Colonic mucosa (tissue), 4 donors: ENCODE results near the gene ZDHHC22. TPM values are rescaled to one million over a fixed set of nuclear protein-coding genes. Genes with fewer than 3 reads are reported as not detected.
"Not testable (repeated sequence)": the region's sequence is repeated elsewhere in the genome, so short reads cannot be mapped to it uniquely, and the experiment has no call there.

Experiments used
- DNase-seq: peaks from one replicate; pipeline ENCODE4 v3.0.0-alpha.2; 2020
- H3K27ac ChIP-seq: fragments of 200-600 bp; one replicate; pipeline ENCODE4 v1.8.0; 2021
- H3K27me3 ChIP-seq: fragments of 200-600 bp; one replicate; pipeline ENCODE4 v1.8.0; 2021
- H3K36me3 ChIP-seq: fragments of 200-600 bp; one replicate; pipeline ENCODE4 v1.8.0; 2021
- H3K4me1 ChIP-seq: fragments of 200-600 bp; one replicate; pipeline ENCODE4 v1.8.0; 2021; ENCODE audit warnings: mild to moderate bottlenecking
- H3K4me3 ChIP-seq: fragments of 200-600 bp; one replicate; pipeline ENCODE4 v1.8.0; 2021
- H3K9ac ChIP-seq, 2 donors: one replicate each; pipeline ENCODE4 v1.7.0; 2013; ENCODE audit warnings: control low read depth in 2 of 2, low read depth in 2 of 2, low read length in 2 of 2
- H3K9me3 ChIP-seq: fragments of 200-600 bp; one replicate; pipeline ENCODE4 v1.8.0; 2021
- CTCF ChIP-seq: fragments of 200-600 bp; IDR thresholded peaks from one replicate; pipeline ENCODE4 v1.8.0; 2022; ENCODE audit warnings: antibody characterized with exemption, mild to moderate bottlenecking
- intact Hi-C: fragments of 100-400 bp; cut with DNase I; formaldehyde crosslinking; loops from one replicate; pipeline ENCODE4 v1.14.1; 2022
- total RNA-seq, 2 donors: library from RNA; stranded (reverse); fragmentation: NEBNext Ultra II Directional in 1 of 2; extraction: Animal tissue kit (Norgen Biotek cat#: 25700) in 1 of 2; gene quantifications; one replicate each; pipeline ENCODE4 v1.2.1, GENCODE V29; 2021
- donor health status: healthy.
- donor health status: DM: no; HTN: no; CAD: no.
- donor health status: DM: no; HTN: no; CAD: no.

Gene ZDHHC22
- total RNA-seq, 2 donors from 2014 or later, result 0.07 to 0.42 TPM

DNA sequence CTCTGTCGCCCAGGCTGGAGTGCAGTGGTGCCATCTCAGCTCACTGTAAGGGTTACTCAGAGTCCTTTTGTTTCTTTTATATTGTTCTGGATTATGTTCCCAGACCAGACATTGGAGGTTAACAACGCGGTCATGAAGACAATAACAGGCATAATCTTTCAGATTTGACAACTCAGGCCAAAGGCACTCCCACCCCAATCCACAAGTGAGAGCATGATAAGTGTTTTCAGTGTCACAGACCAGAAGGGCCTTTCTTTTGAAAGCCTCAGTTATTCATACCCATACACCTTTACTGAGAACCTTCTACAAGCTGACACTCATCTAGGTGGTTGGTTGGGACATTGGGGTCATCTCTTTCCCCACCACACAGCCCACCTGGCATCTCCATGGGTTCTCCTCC, 37.1 kb upstream of the ZDHHC22 start:
- peaks cover 6% of the 10 kb centered on the region for H3K27me3 ChIP-seq

GRCh38 chr14:77177702-77178101, 36.1 kb upstream of the ZDHHC22 start:
- H3K4me1 ChIP-seq, result no peaks in the 10 kb centered on the region
- DNase-seq, result no peak
- no peaks in the 10 kb centered on the region for H3K36me3 ChIP-seq
- intact Hi-C loops, result no loop called here
- H3K9me3 ChIP-seq, result no peaks in the 10 kb centered on the region
- no peak overlapping the region for H3K4me3 ChIP-seq
- no peak for TF ChIP-seq CTCF
- peaks cover 6% of the 10 kb centered on the region for H3K27me3 ChIP-seq
- H3K9ac ChIP-seq, result no peak overlapping the region
- H3K27ac ChIP-seq, result no peak overlapping the region

More for the DNA sequence above, 37.1 kb upstream of the ZDHHC22 start:
- no peak overlapping the region for H3K27ac ChIP-seq
- no peak overlapping the region for H3K4me3 ChIP-seq
- TF ChIP-seq CTCF, result no peak
- no peak overlapping the region for H3K9ac ChIP-seq
- intact Hi-C loops, result no loop called here
- H3K36me3 ChIP-seq, result no peaks in the 10 kb centered on the region
- no peak for DNase-seq
- H3K9me3 ChIP-seq, result no peaks in the 10 kb centered on the region
- H3K4me1 ChIP-seq, result no peaks in the 10 kb centered on the region

DNA sequence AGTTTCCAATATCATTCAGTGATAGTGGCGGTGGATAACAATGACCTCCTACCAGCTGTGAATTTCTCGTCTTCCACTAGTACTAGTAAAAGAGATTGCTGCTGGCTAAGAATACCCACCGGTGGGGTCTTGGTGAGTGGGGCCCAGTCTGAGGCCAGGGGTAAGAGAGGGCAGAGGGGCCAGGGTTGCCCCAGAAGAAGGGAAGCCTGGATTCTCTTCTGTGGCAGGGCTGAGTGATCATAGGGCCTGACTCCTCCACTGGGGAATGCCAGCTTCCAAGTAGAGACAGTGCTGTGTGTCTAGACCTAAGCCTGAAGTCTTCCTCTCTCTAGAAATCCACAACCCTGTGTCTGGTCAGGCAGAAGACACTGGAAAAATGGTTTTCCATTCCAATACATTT, 34.3 kb upstream of the ZDHHC22 start:
- Histone ChIP-seq H3K36me3 (no peaks in the 10 kb centered on the region), H3K4me3 (no peak overlapping the region), H3K9me3 (no peaks in the 10 kb centered on the region), H3K27ac (no peak overlapping the region), H3K27me3 (no peaks in the 10 kb centered on the region), H3K4me1 (no peaks in the 10 kb centered on the region), H3K9ac (no peak overlapping the region)
- no peak for TF ChIP-seq CTCF
- intact Hi-C loops, result no loop called here
- DNase-seq, result no peak

GRCh38 chr14:77173911-77174617, 32.5 kb upstream of the ZDHHC22 start:
- DNase-seq, intact Hi-C loops, H3K9ac ChIP-seq: not testable (repeated sequence)

DNA sequence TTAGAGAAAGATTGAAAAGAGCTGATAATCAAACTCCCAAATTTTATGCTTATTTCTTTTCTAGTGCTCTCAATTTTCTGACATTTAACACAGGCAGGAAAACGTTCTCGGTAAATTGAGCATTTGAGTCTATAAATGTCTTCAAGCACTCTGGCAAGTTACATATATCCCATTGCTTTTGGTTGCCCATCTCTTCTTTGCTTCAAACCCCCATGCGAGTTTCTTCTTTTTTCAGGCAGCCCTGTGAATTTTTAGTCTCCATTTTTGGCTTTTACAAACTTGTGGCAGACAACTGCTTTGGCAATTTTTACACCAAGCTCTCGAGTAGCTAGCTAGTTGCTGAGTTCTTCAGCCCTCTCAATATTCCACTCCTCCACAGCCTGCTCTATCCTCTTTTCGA, 31.3 kb upstream of the ZDHHC22 start:
- no peaks in the 10 kb centered on the region for H3K36me3 ChIP-seq
- no peaks in the 10 kb centered on the region for H3K9me3 ChIP-seq
- no peaks in the 10 kb centered on the region for H3K27me3 ChIP-seq
- no peak for TF ChIP-seq CTCF
- no peak overlapping the region for H3K9ac ChIP-seq
- no peak for DNase-seq
- no peak overlapping the region for H3K27ac ChIP-seq
- H3K4me1 ChIP-seq, result no peaks in the 10 kb centered on the region
- H3K4me3 ChIP-seq, result no peak overlapping the region
- intact Hi-C loops, result no loop called here

More at GRCh38 chr14:77173911-77174617, 32.5 kb upstream of the ZDHHC22 start:
- H3K4me1 ChIP-seq, H3K36me3 ChIP-seq, H3K4me3 ChIP-seq, H3K9me3 ChIP-seq, H3K27me3 ChIP-seq, H3K27ac ChIP-seq: not testable (repeated sequence)

DNA sequence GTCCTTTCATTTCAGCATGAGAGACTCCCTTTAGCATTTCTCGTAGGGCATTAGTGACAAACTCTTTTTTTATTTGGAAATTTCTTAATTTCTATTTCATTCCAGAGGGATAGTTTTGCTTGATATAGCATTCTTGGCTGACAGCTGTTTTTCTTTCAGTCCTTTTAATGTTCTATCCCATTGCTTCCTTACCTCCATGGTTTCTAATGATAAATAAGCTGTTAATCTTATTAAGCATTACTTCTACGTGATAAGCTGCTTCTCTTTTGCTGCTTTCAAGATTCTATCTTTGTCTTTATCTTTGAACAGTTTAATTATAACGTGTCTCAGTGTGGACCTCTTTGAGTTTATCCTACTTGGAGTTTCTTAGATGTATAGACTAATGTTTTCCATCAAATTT, 28.5 kb upstream of the ZDHHC22 start:
- H3K4me3 ChIP-seq, result no peak overlapping the region
- no peak overlapping the region for H3K27ac ChIP-seq
- TF ChIP-seq CTCF, result no peak
- intact Hi-C loops, result no loop called here
- H3K9me3 ChIP-seq, result no peaks in the 10 kb centered on the region
- H3K36me3 ChIP-seq, result no peaks in the 10 kb centered on the region
- no peaks in the 10 kb centered on the region for H3K27me3 ChIP-seq
- no peaks in the 10 kb centered on the region for H3K4me1 ChIP-seq
- no peak for DNase-seq
- no peak overlapping the region for H3K9ac ChIP-seq
